H1 (cell line): Measurements from ENCODE around the gene FBXO2. TPM values are rescaled to one million over a fixed set of nuclear protein-coding genes. Genes with fewer than 3 reads are reported as not detected.

Source experiments
- NRF1 ChIP-seq: IDR thresholded peaks from 2 replicates; pipeline ENCODE4 v1.6.1; 2011; ENCODE audit warnings: mild to moderate bottlenecking, low read depth, low read length, improper control_type of control experiment
- polyA plus RNA-seq, 7 experiments: library from polyadenylated mRNA; depleted of rRNA in 3 of 7; stranded (reverse) in 5 of 7; unstranded in 2 of 7; fragments of >200 nt in 5 of 7; fragments of 200-250 nt in 2 of 7; gene quantifications; 1 replicate in 5 of 7; 2 replicates in 1 of 7; 4 replicates in 1 of 7; pipeline versions ENCODE4 v1.2.1 to v1.2.3, GENCODE V29; 2011 to 2013; ENCODE audit warnings: missing spikeins in 2 of 7, mixed read lengths in 2 of 7
- total RNA-seq: library from RNA; stranded (reverse); fragmentation: NEBNext Ultra II Directional; extraction: Animal tissue kit (Norgen Biotek cat#: 25700); gene quantifications from 2 replicates; pipeline ENCODE4 v1.2.1, GENCODE V29; 2021

The FBXO2 gene
- total and polyA plus RNA-seq, 2 of the 8 experiments (the other 6 are each of a cell fraction or from before 2014, with no cell fraction given): 51.3 to 57.9 TPM

- TF ChIP-seq NRF1: no peak
These were observed 27.0 kb upstream of the FBXO2 start, which contains the start of gene MAD2L2 (continued) for GRCh38 chr1:11681071-11681771.
